Esophagus (tissue), 2 donors: ENCODE results near the gene TRPM4. TPM values are rescaled to one million over a fixed set of nuclear protein-coding genes. Genes with fewer than 3 reads are reported as not detected.

ENCODE experiments used
- H3K27ac ChIP-seq, 2 donors: one replicate each; pipeline ENCODE4 v1.5.1; 2013; ENCODE audit warnings: low read depth in 2 of 2, mild to moderate bottlenecking in 2 of 2, inconsistent platforms in 1 of 2, low read length in 1 of 2, moderate library complexity in 1 of 2
- H3K27me3 ChIP-seq, 2 donors: one replicate each; pipeline ENCODE4 v1.6.1; 2013; ENCODE audit warnings: low read length in 2 of 2, control low read depth in 1 of 2, mild to moderate bottlenecking in 1 of 2; ENCODE audit not compliant: insufficient read depth in 2 of 2, control insufficient read depth in 1 of 2
- H3K36me3 ChIP-seq, 2 donors: one replicate each; pipeline ENCODE4 v1.6.1; 2013; ENCODE audit warnings: low read length in 1 of 2; ENCODE audit not compliant: control insufficient read depth in 2 of 2, insufficient read depth in 2 of 2
- H3K4me1 ChIP-seq, 2 donors: one replicate each; pipeline ENCODE4 v1.6.1; 2013; ENCODE audit warnings: low read length in 1 of 2; ENCODE audit not compliant: control insufficient read depth in 2 of 2, insufficient read depth in 2 of 2
- H3K4me3 ChIP-seq, 2 donors: one replicate each; pipeline ENCODE4 v1.5.1; 2013; ENCODE audit warnings: low read length in 2 of 2, mild to moderate bottlenecking in 2 of 2, low read depth in 1 of 2, moderate library complexity in 1 of 2
- H3K9me3 ChIP-seq, 2 donors: one replicate each; pipeline ENCODE4 v1.6.1; 2013; ENCODE audit warnings: mild to moderate bottlenecking in 2 of 2, low read depth in 1 of 2, low read length in 1 of 2, moderate library complexity in 1 of 2; ENCODE audit not compliant: control insufficient read depth in 2 of 2, insufficient read depth in 1 of 2
- WGBS, 2 donors: extraction: QIAGEN DNeasy Blood & Tissue Kit; methylation state at CpG; one replicate each; pipeline ENCODE4 v1.1.7; 2013; 5-methylcytosine and 5-hydroxymethylcytosine counted together
- polyA plus RNA-seq, 2 donors: library from polyadenylated mRNA; stranded (reverse); fragments of 200-250 nt; gene quantifications; one replicate each; pipeline ENCODE4 v1.2.3, GENCODE V29; 2013
- donor health status: healthy with polysubstance abuse.
- donor health status: Bipolar disorder and iron deficiency.

Gene TRPM4
- polyA plus RNA-seq, 2 donors: 11.4 to 43.7 TPM

- peaks cover 0 to 3% of the 10 kb centered on the region in 2 donors for H3K9me3 ChIP-seq
- H3K27me3 ChIP-seq: no peaks in the 10 kb centered on the region
- H3K4me1 ChIP-seq: peaks cover 12 to 25% of the 10 kb centered on the region in 2 donors
- no peaks in the 10 kb centered on the region for H3K36me3 ChIP-seq
- WGBS, 2 donors: 1% methylated on average over 71 to 75 of the region's 75 CpGs
- H3K27ac ChIP-seq: peak overlapping the region; percentile 58 to 80
- H3K4me3 ChIP-seq: peak overlapping the region; percentile 60 to 61
These were observed 7.3 kb upstream of the TRPM4 start for GRCh38 chr19:49150106-49150943.

- WGBS, 2 donors: 7 to 9% methylated on average over 16 of the region's 16 CpGs
- peak overlapping the region in 1 of 2 donors; percentile 45 for H3K27ac ChIP-seq
- H3K36me3 ChIP-seq: no peaks in the 10 kb centered on the region
- H3K4me1 ChIP-seq: peaks cover 12 to 21% of the 10 kb centered on the region in 2 donors
- H3K27me3 ChIP-seq: no peaks in the 10 kb centered on the region
- peaks cover 0 to 3% of the 10 kb centered on the region in 2 donors for H3K9me3 ChIP-seq
- peak overlapping the region; percentile 60 to 61 for H3K4me3 ChIP-seq
These were observed 6.7 kb upstream of the TRPM4 start for GRCh38 chr19:49150944-49151243.

- Histone ChIP-seq H3K27me3 (no peaks in the 10 kb centered on the region), H3K4me3 (no peak overlapping the region), H3K36me3 (no peaks in the 10 kb centered on the region), H3K4me1 (peaks cover 12 to 16% of the 10 kb centered on the region in 2 donors), H3K9me3 (peaks cover 0 to 3% of the 10 kb centered on the region in 2 donors), H3K27ac (peak overlapping the region in 1 of 2 donors; percentile 45)
- WGBS, 2 donors: 8 to 11% methylated on average over 45 of the region's 45 CpGs
These were observed 6.1 kb upstream of the TRPM4 start for GRCh38 chr19:49151267-49152118.

GRCh38 chr19:49152119-49152550 lies 5.5 kb upstream of the TRPM4 start:
- peaks cover 0 to 3% of the 10 kb centered on the region in 2 donors for H3K9me3 ChIP-seq
- H3K27me3 ChIP-seq: no peaks in the 10 kb centered on the region
- peak overlapping the region in 1 of 2 donors; percentile 33 for H3K27ac ChIP-seq
- WGBS, 2 donors: 28 to 38% methylated on average over 8 to 10 of the region's 10 CpGs
- H3K36me3 ChIP-seq: no peaks in the 10 kb centered on the region
- no peak overlapping the region for H3K4me3 ChIP-seq
- peaks cover 12 to 16% of the 10 kb centered on the region in 2 donors for H3K4me1 ChIP-seq

- H3K27me3 ChIP-seq: no peaks in the 10 kb centered on the region
- WGBS, 2 donors: 88 to 94% methylated on average over 10 of the region's 10 CpGs
- H3K4me1 ChIP-seq: peaks cover 12 to 16% of the 10 kb centered on the region in 2 donors
- H3K9me3 ChIP-seq: peaks cover 0 to 3% of the 10 kb centered on the region in 2 donors
- H3K27ac ChIP-seq: no peak overlapping the region
- no peaks in the 10 kb centered on the region for H3K36me3 ChIP-seq
- no peak overlapping the region for H3K4me3 ChIP-seq
These were observed 4.3 kb upstream of the TRPM4 start for GRCh38 chr19:49153167-49153809.

- Histone ChIP-seq H3K27ac (no peak overlapping the region), H3K4me3 (no peak overlapping the region), H3K9me3 (peaks cover 0 to 3% of the 10 kb centered on the region in 2 donors), H3K4me1 (peaks cover 9 to 10% of the 10 kb centered on the region in 2 donors), H3K36me3 (no peaks in the 10 kb centered on the region), H3K27me3 (no peaks in the 10 kb centered on the region)
- 98% methylated on average over 6 of the region's 6 CpGs for WGBS, 2 donors
These were observed 3.3 kb upstream of the TRPM4 start for GRCh38 chr19:49154279-49154678.

- 68 to 70% methylated on average over 18 to 19 of the region's 19 CpGs for WGBS, 2 donors
- Histone ChIP-seq H3K9me3 (peaks cover 0 to 3% of the 10 kb centered on the region in 2 donors), H3K4me3 (no peak within 1 kb of the TSS), H3K36me3 (no peaks in the 10 kb centered on the region), H3K27ac (no peak within 1 kb of the TSS), H3K4me1 (peaks cover 2 to 9% of the 10 kb centered on the region in 2 donors), H3K27me3 (no peaks in the 10 kb centered on the region)
These were observed 2.4 kb upstream of the TRPM4 start, which contains the start of gene HRC for GRCh38 chr19:49155005-49155819. HRC (minus strand) TSS chr19:49155396; CDS start chr19:49155237, 159 bp downstream.

- H3K4me1 ChIP-seq: peaks cover 0 to 5% of the 10 kb centered on the region in 2 donors
- no peak overlapping the region for H3K27ac ChIP-seq
These were observed 1.7 kb upstream of the TRPM4 start for GRCh38 chr19:49155820-49156346.

More at GRCh38 chr19:49155820-49156346, 1.7 kb upstream of the TRPM4 start:
- H3K27me3 ChIP-seq: no peaks in the 10 kb centered on the region
- H3K4me3 ChIP-seq: no peak overlapping the region
- 61 to 64% methylated on average over 4 of the region's 4 CpGs for WGBS, 2 donors
- no peaks in the 10 kb centered on the region for H3K36me3 ChIP-seq
- peaks cover 0 to 3% of the 10 kb centered on the region in 2 donors for H3K9me3 ChIP-seq
